Head of caudate nucleus (tissue), 42 donors: ENCODE results near the gene HPGD.
A peak's percentile ranks its signal among the peaks of the same experiment; 100 is the strongest.

Source experiments
- DNase-seq, 42 donors: peaks; one replicate each; pipeline versions ENCODE4 v3.0.0 to v3.0.0-alpha.2; 2020 to 2021; ENCODE audit warnings: mixed read lengths in 7 of 42
- intact Hi-C: fragments of 100-400 bp; cut with DNase I; formaldehyde crosslinking; loops from one replicate; pipeline ENCODE4 v1.15.0; 2022

Gene HPGD

GRCh38 chr4:174531486-174531885 is 9.2 kb upstream of the HPGD start:
- intact Hi-C loops, result no loop called here
- no peak for DNase-seq

- intact Hi-C loops, result no loop called here
- no peak for DNase-seq
Observed at GRCh38 chr4:174528226-174528625, 5.9 kb upstream of the HPGD start.

- DNase-seq, result no peak
- intact Hi-C loops, result no loop called here
Observed at GRCh38 chr4:174526731-174527130, 4.4 kb upstream of the HPGD start.

DNA sequence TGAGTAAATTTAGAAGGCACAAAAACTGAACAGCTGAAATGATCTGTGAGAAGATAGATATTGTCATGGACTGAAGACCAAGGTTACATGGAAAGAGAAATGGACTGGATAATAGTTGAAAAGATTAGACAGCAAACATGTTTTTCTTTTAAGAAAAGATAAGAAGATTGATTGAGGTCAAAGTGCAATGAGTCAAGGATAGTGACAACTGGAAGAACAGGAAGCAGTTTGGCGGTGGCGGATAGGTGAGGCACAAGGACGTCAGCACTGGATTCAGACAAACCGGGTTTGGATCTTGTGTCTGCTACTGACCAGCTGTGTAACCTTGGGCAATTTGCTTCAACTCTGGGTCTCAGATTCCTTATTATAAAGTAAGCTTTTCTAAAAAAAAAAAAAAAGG is 2.0 kb upstream of the HPGD start:
- DNase-seq, result no peak
- intact Hi-C loops, result no loop called here

GRCh38 chr4:174523025-174523693 is 871 bp upstream of the HPGD start:
- intact Hi-C loops, result no loop called here

GRCh38 chr4:174521800-174522182 is 497 bp downstream of the HPGD start:
- intact Hi-C loops, result no loop called here
- DNase-seq, result peak in 2 of 42 donors; percentile 12 to 17

More at GRCh38 chr4:174523025-174523693, 871 bp upstream of the HPGD start:
- no peak for DNase-seq

GRCh38 chr4:174520660-174521059 is 1.6 kb downstream of the HPGD start:
- DNase-seq, result no peak
- intact Hi-C loops, result no loop called here

GRCh38 chr4:174517502-174518445 is 4.5 kb downstream of the HPGD start:
- intact Hi-C loops, result no loop called here
- no peak for DNase-seq

GRCh38 chr4:174516794-174517193 is 5.5 kb downstream of the HPGD start:
- DNase-seq, result no peak
- intact Hi-C loops, result no loop called here

- intact Hi-C loops, result no loop called here
- no peak for DNase-seq
Observed at GRCh38 chr4:174516345-174516744, 5.9 kb downstream of the HPGD start.

- intact Hi-C loops, result no loop called here
- no peak for DNase-seq
Observed at GRCh38 chr4:174512745-174513144, 9.5 kb downstream of the HPGD start.

DNA sequence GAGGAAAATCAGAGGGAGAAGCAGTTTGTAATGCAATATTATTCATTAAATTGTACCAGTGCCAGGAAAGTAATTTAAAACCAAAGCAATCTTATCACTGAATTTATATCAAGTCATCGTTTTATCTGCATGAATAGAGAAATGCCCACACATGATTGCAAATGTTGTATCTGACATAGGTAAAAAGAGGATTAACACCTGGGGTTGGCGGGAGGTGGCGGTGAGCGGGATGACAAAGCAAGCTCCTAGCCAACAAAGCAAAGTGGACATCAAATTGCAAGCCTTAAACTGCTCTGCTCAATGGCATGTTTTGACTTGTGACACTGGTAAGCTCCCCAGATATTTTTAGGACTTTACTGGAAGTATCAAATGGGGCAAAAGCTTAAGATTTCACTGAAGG is 16.4 kb downstream of the HPGD start:
- intact Hi-C loops, result no loop called here
- no peak for DNase-seq

DNA sequence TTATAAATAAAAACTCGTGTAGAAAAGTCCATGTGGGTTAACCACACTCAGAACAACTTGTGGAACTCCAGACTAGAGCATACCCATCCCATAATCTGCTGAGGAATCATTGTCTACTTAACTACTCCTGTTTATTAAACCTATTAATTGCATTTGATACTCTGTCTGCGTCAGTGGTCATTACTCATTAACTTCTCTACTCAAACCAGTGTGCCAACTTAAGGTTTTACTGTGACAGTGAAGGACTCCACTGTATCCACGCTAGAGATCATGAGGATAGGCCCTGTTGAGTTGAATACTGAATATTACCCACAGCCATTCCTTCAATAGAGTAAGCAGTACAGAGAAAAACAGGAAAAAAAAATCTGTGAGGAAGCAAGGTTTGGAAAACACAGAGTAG is 17.3 kb downstream of the HPGD start:
- intact Hi-C loops, result no loop called here
- DNase-seq, result no peak

GRCh38 chr4:174503079-174503715 is 19.1 kb downstream of the HPGD start:
- intact Hi-C loops, result no loop called here
- DNase-seq, result no peak

DNA sequence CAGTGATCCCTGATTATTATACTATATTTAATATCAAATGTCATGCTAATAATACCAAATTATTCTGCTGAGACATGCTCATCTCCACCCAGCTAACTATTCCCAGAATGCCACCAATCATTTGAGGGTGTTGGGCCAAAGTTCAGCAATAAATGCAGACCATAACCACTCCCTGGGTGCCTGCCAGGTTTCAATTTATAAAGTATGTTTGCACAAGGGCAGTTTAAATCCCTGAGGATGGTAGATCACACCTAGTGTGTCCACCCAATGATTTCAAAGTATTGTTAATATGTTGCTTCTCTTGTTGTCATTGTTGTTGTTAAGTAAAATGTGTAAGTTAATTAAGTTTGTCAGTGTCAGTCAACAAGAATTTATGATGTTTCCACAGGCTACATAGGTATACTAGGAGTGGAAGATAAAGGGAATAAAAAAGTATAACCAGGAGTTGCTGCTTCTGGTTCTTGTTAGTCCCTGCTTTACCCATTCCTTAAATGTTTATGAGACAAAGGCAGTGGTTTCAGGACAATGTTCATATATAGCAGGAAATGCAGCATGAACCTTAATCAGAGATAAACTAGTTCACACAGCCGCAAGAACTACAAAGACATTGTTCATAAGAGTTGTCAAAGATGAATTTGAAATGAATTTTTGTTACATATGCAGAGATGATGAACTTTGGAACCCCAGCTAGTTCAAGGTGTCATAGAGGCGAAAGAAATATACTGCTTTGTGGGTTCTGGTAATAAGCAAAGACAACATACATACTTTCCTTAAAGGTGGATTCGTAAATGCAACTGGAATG is 25.5 kb downstream of the HPGD start:
- intact Hi-C loops, result no loop called here
- no peak for DNase-seq

GRCh38 chr4:174495626-174496025 is 26.7 kb downstream of the HPGD start:
- intact Hi-C loops, result no loop called here
- DNase-seq, result no peak

GRCh38 chr4:174494726-174495125 is 27.6 kb downstream of the HPGD start:
- DNase-seq, result no peak
- intact Hi-C loops, result no loop called here

GRCh38 chr4:174494146-174494545 is 28.1 kb downstream of the HPGD start:
- intact Hi-C loops, result no loop called here
- DNase-seq, result no peak

GRCh38 chr4:174490451-174490961 is 31.8 kb downstream of the HPGD start:
- DNase-seq, result no peak
- intact Hi-C loops, result no loop called here
